Measurements from ENCODE around the gene RMDN3. TPM values are rescaled to one million over a fixed set of nuclear protein-coding genes. Genes with fewer than 3 reads are reported as not detected.
A peak's percentile ranks its signal among the peaks of the same experiment; 100 is the strongest.

RMDN3 gene
- total and polyA plus RNA-seq, 2 donors: 15.0 to 27.0 TPM

- Histone ChIP-seq H3K4me1 (ENCODE audit: control insufficient read depth in 2 of 2, insufficient read depth in 2 of 2, low read length in 2 of 2) (peaks cover 4 to 7% of the 10 kb centered on the region in 2 donors), H3K27ac (ENCODE audit: low read depth in 1 of 2, low read length in 1 of 2) (no peak overlapping the region), H3K27me3 (ENCODE audit: control insufficient read depth in 2 of 2, insufficient read depth in 1 of 2, low read length in 1 of 2) (no peaks in the 10 kb centered on the region), H3K9me3 (ENCODE audit: control insufficient read depth in 2 of 2, insufficient read depth in 1 of 2, low read length in 1 of 2) (no peaks in the 10 kb centered on the region), H3K36me3 (ENCODE audit: control insufficient read depth in 2 of 2, insufficient read depth in 2 of 2, low read length in 1 of 2) (peaks cover 7 to 8% of the 10 kb centered on the region in 2 donors), H3K4me3 (ENCODE audit: low read length in 2 of 2) (no peak overlapping the region)
- 97% methylated on average over 3 of the region's 3 CpGs for WGBS
- no peak for DNase-seq (ENCODE audit: low read depth in 6 of 9, low spot score in 9 of 9)
Observed at GRCh38 chr15:40790718-40791117, 35.7 kb upstream of the RMDN3 start.

GRCh38 chr15:40789999-40790398 lies 34.9 kb upstream of the RMDN3 start:
- 99% methylated on average over 8 of the region's 8 CpGs for WGBS
- Histone ChIP-seq H3K4me1 (ENCODE audit: control insufficient read depth in 2 of 2, insufficient read depth in 2 of 2, low read length in 2 of 2) (peaks cover 4 to 7% of the 10 kb centered on the region in 2 donors), H3K27ac (ENCODE audit: low read depth in 1 of 2, low read length in 1 of 2) (no peak overlapping the region), H3K36me3 (ENCODE audit: control insufficient read depth in 2 of 2, insufficient read depth in 2 of 2, low read length in 1 of 2) (peaks cover 7 to 8% of the 10 kb centered on the region in 2 donors), H3K4me3 (ENCODE audit: low read length in 2 of 2) (no peak overlapping the region), H3K27me3 (ENCODE audit: control insufficient read depth in 2 of 2, insufficient read depth in 1 of 2, low read length in 1 of 2) (no peaks in the 10 kb centered on the region), H3K9me3 (ENCODE audit: control insufficient read depth in 2 of 2, insufficient read depth in 1 of 2, low read length in 1 of 2) (no peaks in the 10 kb centered on the region)
- no peak for DNase-seq (ENCODE audit: low read depth in 6 of 9, low spot score in 9 of 9)

- H3K4me1 ChIP-seq (ENCODE audit: control insufficient read depth in 2 of 2, insufficient read depth in 2 of 2, low read length in 2 of 2): peaks cover 4 to 7% of the 10 kb centered on the region in 2 donors
- 95% methylated on average over 5 of the region's 5 CpGs for WGBS
- no peaks in the 10 kb centered on the region for H3K9me3 ChIP-seq (ENCODE audit: control insufficient read depth in 2 of 2, insufficient read depth in 1 of 2, low read length in 1 of 2)
- no peak for DNase-seq (ENCODE audit: low read depth in 6 of 9, low spot score in 9 of 9)
- peaks cover 7 to 8% of the 10 kb centered on the region in 2 donors for H3K36me3 ChIP-seq (ENCODE audit: control insufficient read depth in 2 of 2, insufficient read depth in 2 of 2, low read length in 1 of 2)
- no peak overlapping the region for H3K4me3 ChIP-seq (ENCODE audit: low read length in 2 of 2)
- H3K27me3 ChIP-seq (ENCODE audit: control insufficient read depth in 2 of 2, insufficient read depth in 1 of 2, low read length in 1 of 2): no peaks in the 10 kb centered on the region
- no peak overlapping the region for H3K27ac ChIP-seq (ENCODE audit: low read depth in 1 of 2, low read length in 1 of 2)
Observed at GRCh38 chr15:40789119-40789518, 34.1 kb upstream of the RMDN3 start.

- no peaks in the 10 kb centered on the region for H3K9me3 ChIP-seq (ENCODE audit: control insufficient read depth in 2 of 2, insufficient read depth in 1 of 2, low read length in 1 of 2)
- WGBS: 81% methylated on average over 6 of the region's 6 CpGs
- H3K4me1 ChIP-seq (ENCODE audit: control insufficient read depth in 2 of 2, insufficient read depth in 2 of 2, low read length in 2 of 2): peaks cover 4 to 7% of the 10 kb centered on the region in 2 donors
Observed at GRCh38 chr15:40787991-40788390, 32.9 kb upstream of the RMDN3 start.

GRCh38 chr15:40787344-40787841 lies 32.3 kb upstream of the RMDN3 start:
- H3K36me3 ChIP-seq (ENCODE audit: control insufficient read depth in 2 of 2, insufficient read depth in 2 of 2, low read length in 1 of 2): peaks cover 7 to 8% of the 10 kb centered on the region in 2 donors
- WGBS: 2% methylated on average over 4 of the region's 4 CpGs
- peaks cover 4 to 7% of the 10 kb centered on the region in 2 donors for H3K4me1 ChIP-seq (ENCODE audit: control insufficient read depth in 2 of 2, insufficient read depth in 2 of 2, low read length in 2 of 2)

More at GRCh38 chr15:40787991-40788390, 32.9 kb upstream of the RMDN3 start:
- Histone ChIP-seq H3K36me3 (ENCODE audit: control insufficient read depth in 2 of 2, insufficient read depth in 2 of 2, low read length in 1 of 2) (peaks cover 7 to 8% of the 10 kb centered on the region in 2 donors), H3K27me3 (ENCODE audit: control insufficient read depth in 2 of 2, insufficient read depth in 1 of 2, low read length in 1 of 2) (no peaks in the 10 kb centered on the region), H3K4me3 (ENCODE audit: low read length in 2 of 2) (no peak overlapping the region), H3K27ac (ENCODE audit: low read depth in 1 of 2, low read length in 1 of 2) (no peak overlapping the region)
- no peak for DNase-seq (ENCODE audit: low read depth in 6 of 9, low spot score in 9 of 9)

GRCh38 chr15:40785814-40786213 lies 30.8 kb upstream of the RMDN3 start:
- H3K27me3 ChIP-seq (ENCODE audit: control insufficient read depth in 2 of 2, insufficient read depth in 1 of 2, low read length in 1 of 2): no peaks in the 10 kb centered on the region
- DNase-seq (ENCODE audit: low read depth in 6 of 9, low spot score in 9 of 9): no peak
- H3K4me3 ChIP-seq (ENCODE audit: low read length in 2 of 2): no peak overlapping the region
- 99% methylated on average over 2 of the region's 2 CpGs for WGBS
- H3K9me3 ChIP-seq (ENCODE audit: control insufficient read depth in 2 of 2, insufficient read depth in 1 of 2, low read length in 1 of 2): no peaks in the 10 kb centered on the region
- H3K4me1 ChIP-seq (ENCODE audit: control insufficient read depth in 2 of 2, insufficient read depth in 2 of 2, low read length in 2 of 2): peaks cover 4 to 7% of the 10 kb centered on the region in 2 donors
- peaks cover 4 to 5% of the 10 kb centered on the region in 2 donors for H3K36me3 ChIP-seq (ENCODE audit: control insufficient read depth in 2 of 2, insufficient read depth in 2 of 2, low read length in 1 of 2)
- no peak overlapping the region for H3K27ac ChIP-seq (ENCODE audit: low read depth in 1 of 2, low read length in 1 of 2)

More at GRCh38 chr15:40787344-40787841, 32.3 kb upstream of the RMDN3 start:
- no peak overlapping the region for H3K4me3 ChIP-seq (ENCODE audit: low read length in 2 of 2)
- H3K27me3 ChIP-seq (ENCODE audit: control insufficient read depth in 2 of 2, insufficient read depth in 1 of 2, low read length in 1 of 2): no peaks in the 10 kb centered on the region
- H3K27ac ChIP-seq (ENCODE audit: low read depth in 1 of 2, low read length in 1 of 2): peak overlapping the region in 1 of 2 donors; percentile 37
- no peaks in the 10 kb centered on the region for H3K9me3 ChIP-seq (ENCODE audit: control insufficient read depth in 2 of 2, insufficient read depth in 1 of 2, low read length in 1 of 2)
- peak in 1 of 9 donors; percentile 30 for DNase-seq (ENCODE audit: low read depth in 6 of 9, low spot score in 9 of 9)

GRCh38 chr15:40785164-40785563 lies 30.1 kb upstream of the RMDN3 start:
- Histone ChIP-seq H3K4me1 (ENCODE audit: control insufficient read depth in 2 of 2, insufficient read depth in 2 of 2, low read length in 2 of 2) (peaks cover 4 to 7% of the 10 kb centered on the region in 2 donors), H3K27ac (ENCODE audit: low read depth in 1 of 2, low read length in 1 of 2) (no peak overlapping the region), H3K27me3 (ENCODE audit: control insufficient read depth in 2 of 2, insufficient read depth in 1 of 2, low read length in 1 of 2) (no peaks in the 10 kb centered on the region), H3K36me3 (ENCODE audit: control insufficient read depth in 2 of 2, insufficient read depth in 2 of 2, low read length in 1 of 2) (peaks cover 0 to 4% of the 10 kb centered on the region in 2 donors), H3K9me3 (ENCODE audit: control insufficient read depth in 2 of 2, insufficient read depth in 1 of 2, low read length in 1 of 2) (no peaks in the 10 kb centered on the region), H3K4me3 (ENCODE audit: low read length in 2 of 2) (no peak overlapping the region)
- no peak for DNase-seq (ENCODE audit: low read depth in 6 of 9, low spot score in 9 of 9)
- WGBS: 96% methylated on average over 3 of the region's 3 CpGs

GRCh38 chr15:40782609-40783227 lies 27.7 kb upstream of the RMDN3 start:
- peak in 6 of 9 donors; percentile 36 to 83 (median 66) for DNase-seq (ENCODE audit: low read depth in 6 of 9, low spot score in 9 of 9)
- H3K27me3 ChIP-seq (ENCODE audit: control insufficient read depth in 2 of 2, insufficient read depth in 1 of 2, low read length in 1 of 2): no peaks in the 10 kb centered on the region

GRCh38 chr15:40776537-40777141 lies 21.6 kb upstream of the RMDN3 start:
- WGBS: 80% methylated on average over 11 of the region's 11 CpGs
- Histone ChIP-seq H3K36me3 (ENCODE audit: control insufficient read depth in 2 of 2, insufficient read depth in 2 of 2, low read length in 1 of 2) (peaks cover 59 to 63% of the 10 kb centered on the region in 2 donors), H3K4me3 (ENCODE audit: low read length in 2 of 2) (no peak overlapping the region), H3K27ac (ENCODE audit: low read depth in 1 of 2, low read length in 1 of 2) (no peak overlapping the region), H3K27me3 (ENCODE audit: control insufficient read depth in 2 of 2, insufficient read depth in 1 of 2, low read length in 1 of 2) (no peaks in the 10 kb centered on the region), H3K4me1 (ENCODE audit: control insufficient read depth in 2 of 2, insufficient read depth in 2 of 2, low read length in 2 of 2) (peaks cover 6 to 7% of the 10 kb centered on the region in 2 donors), H3K9me3 (ENCODE audit: control insufficient read depth in 2 of 2, insufficient read depth in 1 of 2, low read length in 1 of 2) (no peaks in the 10 kb centered on the region)
- peak in 2 of 9 donors; percentile 46 to 65 for DNase-seq (ENCODE audit: low read depth in 6 of 9, low spot score in 9 of 9)

More at GRCh38 chr15:40782609-40783227, 27.7 kb upstream of the RMDN3 start:
- 48% methylated on average over 8 of the region's 8 CpGs for WGBS
- H3K36me3 ChIP-seq (ENCODE audit: control insufficient read depth in 2 of 2, insufficient read depth in 2 of 2, low read length in 1 of 2): peaks cover 12 to 19% of the 10 kb centered on the region in 2 donors
- no peaks in the 10 kb centered on the region for H3K9me3 ChIP-seq (ENCODE audit: control insufficient read depth in 2 of 2, insufficient read depth in 1 of 2, low read length in 1 of 2)
- H3K4me3 ChIP-seq (ENCODE audit: low read length in 2 of 2): no peak overlapping the region
- H3K4me1 ChIP-seq (ENCODE audit: control insufficient read depth in 2 of 2, insufficient read depth in 2 of 2, low read length in 2 of 2): peaks cover 0 to 5% of the 10 kb centered on the region in 2 donors
- no peak overlapping the region for H3K27ac ChIP-seq (ENCODE audit: low read depth in 1 of 2, low read length in 1 of 2)
